Measurements from ENCODE around the gene SORCS2. TPM values are rescaled to one million over a fixed set of nuclear protein-coding genes. Genes with fewer than 3 reads are reported as not detected.

Gene SORCS2
- polyA plus RNA-seq, 1 of the 3 experiments (the other 2 are of a cell fraction) = 1.6 TPM

DNA sequence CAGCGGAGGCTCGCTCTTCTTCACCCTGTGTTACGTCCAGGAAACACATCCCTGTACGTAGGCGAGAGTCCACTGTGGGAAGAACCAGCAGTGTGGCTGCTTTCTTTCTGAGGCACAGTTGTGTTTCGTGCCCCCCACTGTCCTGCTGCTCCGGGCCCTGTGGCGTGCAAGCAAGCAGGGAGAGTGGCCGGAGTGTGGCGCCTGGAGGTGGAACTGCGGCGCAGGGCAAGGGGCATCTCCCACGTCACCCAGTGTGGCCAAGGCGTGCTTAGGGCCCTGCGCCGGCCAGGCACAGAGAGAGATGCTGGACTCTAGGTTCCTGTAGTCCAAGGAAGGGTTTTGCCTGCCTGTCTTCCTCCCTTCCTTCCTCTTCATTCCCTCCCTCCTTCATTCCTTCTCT lies 255.7 kb downstream of the SORCS2 start:
- Histone ChIP-seq H3K27me3 (ENCODE audit: insufficient read depth) (peaks cover 13% of the 10 kb centered on the region; the same call in 1 of the 2 replicates), H3F3A (replicated peaks; ENCODE audit: insufficient read depth) (no peaks in the 10 kb centered on the region), H3K4me2 (no peak overlapping the region), H2AFZ (ENCODE audit: low read depth) (no peak overlapping the region), H3K79me2 (ENCODE audit: insufficient read depth) (no peaks in the 10 kb centered on the region), H3K4me3 (ENCODE audit: low read depth in 2 of 2, low read length in 1 of 2) (no peak overlapping the region), H3K27ac (ENCODE audit: low read depth in 2 of 2, low read length in 1 of 2) (no peak overlapping the region), H3K9me2 (no peaks in the 10 kb centered on the region), H3K9ac (no peak overlapping the region), H3K9me3 (no peaks in the 10 kb centered on the region), H3K36me3 (replicated peaks in 1 of 2; ENCODE audit: control insufficient read depth in 1 of 2, insufficient read depth in 2 of 2, low read length in 1 of 2) (no peaks in the 10 kb centered on the region), H4K20me1 (ENCODE audit: insufficient read depth) (no peaks in the 10 kb centered on the region), H3K4me1 (ENCODE audit: control insufficient read depth in 1 of 2, insufficient read depth in 2 of 2, low read depth in 1 of 2, low read length in 1 of 2) (no peaks in the 10 kb centered on the region)
- WGBS (ENCODE audit: low lambda C conversion rate) = 55% methylated on average over 8 of the region's 16 CpGs
- DNase-seq = no peak
- CTCF ChIA-PET = no interaction called here
- TF ChIP-seq SIN3A (IDR thresholded peaks at IDR 0.05; ENCODE audit: borderline replicate concordance, low read depth, low read length) (no peak), RAD21 (IDR thresholded peaks at IDR 0.05; ENCODE audit: low read length) (no peak), EP300 (IDR thresholded peaks at IDR 0.05; ENCODE audit: borderline replicate concordance in 1 of 2, low read depth in 1 of 2, low read length in 1 of 2) (no peak), YY1 (IDR thresholded peaks at IDR 0.05; ENCODE audit: low read depth) (no peak), FOXJ3 (CRISPR knock-in tag; IDR thresholded peaks at IDR 0.05) (no peak), GATA2 (CRISPR knock-in tag; IDR thresholded peaks at IDR 0.05) (no peak), GABPA (IDR thresholded peaks at IDR 0.05; ENCODE audit: low read depth) (no peak), POLR2AphosphoS5 (IDR thresholded peaks at IDR 0.05; ENCODE audit: low read depth, low read length) (no peak), MEF2A (IDR thresholded peaks at IDR 0.05; ENCODE audit: borderline replicate concordance, low read depth) (no peak), RFX5 (IDR thresholded peaks at IDR 0.05; ENCODE audit: low read length) (no peak), NRF1 (IDR thresholded peaks at IDR 0.05; ENCODE audit: low read depth, low read length) (no peak), JUND (IDR thresholded peaks at IDR 0.05) (no peak), TAF1 (IDR thresholded peaks at IDR 0.05; ENCODE audit: borderline replicate concordance, low read depth, low read length) (no peak), FOSL2 (IDR thresholded peaks at IDR 0.05; ENCODE audit: borderline replicate concordance, low read depth) (no peak)
- TF ChIP-seq, protein P1, sequence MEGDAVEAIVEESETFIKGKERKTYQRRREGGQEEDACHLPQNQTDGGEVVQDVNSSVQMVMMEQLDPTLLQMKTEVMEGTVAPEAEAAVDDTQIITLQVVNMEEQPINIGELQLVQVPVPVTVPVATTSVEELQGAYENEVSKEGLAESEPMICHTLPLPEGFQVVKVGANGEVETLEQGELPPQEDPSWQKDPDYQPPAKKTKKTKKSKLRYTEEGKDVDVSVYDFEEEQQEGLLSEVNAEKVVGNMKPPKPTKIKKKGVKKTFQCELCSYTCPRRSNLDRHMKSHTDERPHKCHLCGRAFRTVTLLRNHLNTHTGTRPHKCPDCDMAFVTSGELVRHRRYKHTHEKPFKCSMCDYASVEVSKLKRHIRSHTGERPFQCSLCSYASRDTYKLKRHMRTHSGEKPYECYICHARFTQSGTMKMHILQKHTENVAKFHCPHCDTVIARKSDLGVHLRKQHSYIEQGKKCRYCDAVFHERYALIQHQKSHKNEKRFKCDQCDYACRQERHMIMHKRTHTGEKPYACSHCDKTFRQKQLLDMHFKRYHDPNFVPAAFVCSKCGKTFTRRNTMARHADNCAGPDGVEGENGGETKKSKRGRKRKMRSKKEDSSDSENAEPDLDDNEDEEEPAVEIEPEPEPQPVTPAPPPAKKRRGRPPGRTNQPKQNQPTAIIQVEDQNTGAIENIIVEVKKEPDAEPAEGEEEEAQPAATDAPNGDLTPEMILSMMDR (IDR thresholded peaks at IDR 0.05) = no peak
- TF ChIP-seq, protein P2, sequence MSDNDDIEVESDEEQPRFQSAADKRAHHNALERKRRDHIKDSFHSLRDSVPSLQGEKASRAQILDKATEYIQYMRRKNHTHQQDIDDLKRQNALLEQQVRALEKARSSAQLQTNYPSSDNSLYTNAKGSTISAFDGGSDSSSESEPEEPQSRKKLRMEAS (IDR thresholded peaks at IDR 0.05; ENCODE audit: low read depth) = no peak
- POLR2A ChIA-PET = no interaction called here

DNA sequence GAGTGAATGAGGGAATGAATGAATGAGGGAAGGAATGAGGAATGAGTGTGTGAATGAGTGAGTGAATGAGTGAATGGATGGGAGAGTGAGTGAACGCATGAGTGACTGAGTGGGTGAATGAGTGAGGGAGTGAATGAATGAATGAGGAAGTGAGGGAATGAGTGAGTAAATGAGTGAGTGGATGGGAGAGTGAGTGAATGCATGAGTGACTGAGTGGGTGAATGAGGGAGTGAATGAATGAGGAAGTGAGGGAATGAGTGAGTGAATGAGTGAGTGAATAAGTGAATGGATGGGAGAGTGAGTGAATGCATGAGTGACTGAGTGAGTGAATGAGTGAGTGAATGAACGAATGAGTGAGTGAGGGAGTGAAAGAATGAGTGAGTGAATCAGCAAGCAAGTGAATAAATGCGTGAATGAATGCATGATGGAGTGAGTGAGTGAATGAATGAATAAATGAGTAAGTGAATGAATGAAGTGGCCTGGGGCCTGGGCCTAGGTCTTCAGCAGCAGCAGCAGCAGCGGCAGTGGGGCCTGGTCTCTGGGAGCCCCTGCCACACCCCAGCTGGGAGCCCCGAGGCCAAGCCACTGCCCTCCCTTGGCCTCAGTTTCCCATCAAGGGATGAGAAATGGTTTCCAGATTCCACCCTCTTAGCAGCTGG lies 258.6 kb downstream of the SORCS2 start:
- Histone ChIP-seq H2AFZ (ENCODE audit: low read depth) (no peak overlapping the region), H3F3A (replicated peaks; ENCODE audit: insufficient read depth) (no peaks in the 10 kb centered on the region), H3K4me1 (ENCODE audit: control insufficient read depth in 1 of 2, insufficient read depth in 2 of 2, low read depth in 1 of 2, low read length in 1 of 2) (no peaks in the 10 kb centered on the region), H3K27me3 (ENCODE audit: insufficient read depth) (peaks cover 10% of the 10 kb centered on the region; the same call in 1 of the 2 replicates), H3K9ac (no peak overlapping the region), H3K9me2 (no peaks in the 10 kb centered on the region), H3K79me2 (ENCODE audit: insufficient read depth) (no peaks in the 10 kb centered on the region), H4K20me1 (ENCODE audit: insufficient read depth) (no peaks in the 10 kb centered on the region), H3K9me3 (no peaks in the 10 kb centered on the region), H3K36me3 (replicated peaks in 1 of 2; ENCODE audit: control insufficient read depth in 1 of 2, insufficient read depth in 2 of 2, low read length in 1 of 2) (no peaks in the 10 kb centered on the region), H3K4me3 (ENCODE audit: low read depth in 2 of 2, low read length in 1 of 2) (no peak overlapping the region), H3K27ac (ENCODE audit: low read depth in 2 of 2, low read length in 1 of 2) (no peak overlapping the region), H3K4me2 (no peak overlapping the region)
- no peak for DNase-seq
- ChIA-PET CTCF (interaction anchor here (1.4 kb wide), 1 partner anchor 11 kb away, joined by 3 read pairs; no protein-coding TSS in a partner anchor), POLR2A (no interaction called here)
- WGBS (ENCODE audit: low lambda C conversion rate) = 48% methylated on average over 3 of the region's 5 CpGs
- TF ChIP-seq TEAD4 (IDR thresholded peaks at IDR 0.05; ENCODE audit: borderline replicate concordance, insufficient read depth) = no peak
- TF ChIP-seq, protein P1 (IDR thresholded peaks at IDR 0.05) = no peak
- TF ChIP-seq EP300 (IDR thresholded peaks at IDR 0.05; ENCODE audit: borderline replicate concordance in 1 of 2, low read depth in 1 of 2, low read length in 1 of 2) = no peak

All from SK-N-SH (cell line).